ENCODE measurements around the gene MAP4K4.

The MAP4K4 gene

GRCh38 chr2:101795033-101795432 lies 97.5 kb downstream of the MAP4K4 start:
- DNase-seq: no peak

GRCh38 chr2:101796825-101797600 lies 99.5 kb downstream of the MAP4K4 start:
- DNase-seq: no peak

- DNase-seq: no peak
These were observed 104.0 kb downstream of the MAP4K4 start for GRCh38 chr2:101801496-101801895.

GRCh38 chr2:101802329-101802728 lies 104.8 kb downstream of the MAP4K4 start:
- no peak for DNase-seq

GRCh38 chr2:101803128-101803527 lies 105.6 kb downstream of the MAP4K4 start:
- no peak for DNase-seq

- no peak for DNase-seq
These were observed 106.6 kb downstream of the MAP4K4 start for GRCh38 chr2:101803945-101804696.

- DNase-seq: no peak
These were observed 107.9 kb downstream of the MAP4K4 start for GRCh38 chr2:101805152-101806088.

- DNase-seq: no peak
These were observed 108.6 kb downstream of the MAP4K4 start for GRCh38 chr2:101806123-101806522.

GRCh38 chr2:101806701-101807100 lies 109.2 kb downstream of the MAP4K4 start:
- DNase-seq: no peak

- DNase-seq: no peak
These were observed 109.7 kb downstream of the MAP4K4 start for GRCh38 chr2:101807242-101807641.

GRCh38 chr2:101808006-101808562 lies 110.6 kb downstream of the MAP4K4 start:
- DNase-seq: no peak

GRCh38 chr2:101809698-101810097 lies 112.2 kb downstream of the MAP4K4 start:
- DNase-seq: no peak

- no peak for DNase-seq
These were observed 113.9 kb downstream of the MAP4K4 start for GRCh38 chr2:101811226-101812015.

- no peak for DNase-seq
These were observed 114.7 kb downstream of the MAP4K4 start for GRCh38 chr2:101812226-101812625.

- no peak for DNase-seq
These were observed 117.2 kb downstream of the MAP4K4 start for GRCh38 chr2:101814752-101815151.

- DNase-seq: no peak
These were observed 117.6 kb downstream of the MAP4K4 start for GRCh38 chr2:101815154-101815553.

- DNase-seq: no peak
These were observed 118.4 kb downstream of the MAP4K4 start for GRCh38 chr2:101815739-101816391.

- DNase-seq: no peak
These were observed 119.1 kb downstream of the MAP4K4 start for GRCh38 chr2:101816598-101816997.

- no peak for DNase-seq
These were observed 120.0 kb downstream of the MAP4K4 start for GRCh38 chr2:101817481-101817880.

GRCh38 chr2:101818531-101819451 lies 121.3 kb downstream of the MAP4K4 start:
- no peak for DNase-seq
